IMR-90 (cell line): ENCODE measurements around the gene SGPL1.

Source experiments
- CEBPB ChIP-seq: IDR thresholded peaks from 2 replicates; pipeline ENCODE4 v1.6.1; 2012; ENCODE audit warnings: low read depth, low read length, improper control_type of control experiment
- CHD1 ChIP-seq: IDR thresholded peaks from 2 replicates; pipeline ENCODE4 v1.6.1; 2012; ENCODE audit warnings: low read depth, low read length, improper control_type of control experiment
- MAFK ChIP-seq: IDR thresholded peaks from 2 replicates; pipeline ENCODE4 v1.6.1; 2012; ENCODE audit warnings: low read depth, low read length, improper control_type of control experiment
- MAZ ChIP-seq: IDR thresholded peaks from 2 replicates; pipeline ENCODE4 v1.6.1; 2012; ENCODE audit warnings: low read depth, mild to moderate bottlenecking, low read length, improper control_type of control experiment, moderate library complexity, borderline replicate concordance
- MXI1 ChIP-seq: IDR thresholded peaks from 2 replicates; pipeline ENCODE4 v1.6.1; 2012; ENCODE audit warnings: low read depth, mild to moderate bottlenecking, low read length, moderate library complexity, borderline replicate concordance
- NFE2L2 ChIP-seq: fragments of 150-350 bp; IDR thresholded peaks from 2 replicates; pipeline ENCODE4 v1.6.1; 2016; ENCODE audit warnings: low read depth, mild to moderate bottlenecking, low read length
- POLR2A ChIP-seq: IDR thresholded peaks from 2 replicates; pipeline ENCODE4 v1.6.1; 2012; ENCODE audit warnings: mild to moderate bottlenecking, low read depth, low read length
- RCOR1 ChIP-seq: IDR thresholded peaks from 2 replicates; pipeline ENCODE4 v1.6.1; 2012; ENCODE audit warnings: mild to moderate bottlenecking, low read length, improper control_type of control experiment; ENCODE audit not compliant: insufficient replicate concordance
- SMC3 ChIP-seq: fragments of 150-350 bp; IDR thresholded peaks from 2 replicates; pipeline ENCODE4 v1.6.1; 2016; ENCODE audit warnings: low read depth, mild to moderate bottlenecking, antibody characterized with exemption, low read length, moderate library complexity
- TF ChIP-seq, protein P1 (sequence below): conservative IDR thresholded peaks from 2 replicates; pipeline ENCODE4 v1.5.1; 2012; ENCODE audit warnings: mild to moderate bottlenecking, low read depth, low read length, improper control_type of control experiment

DNA sequence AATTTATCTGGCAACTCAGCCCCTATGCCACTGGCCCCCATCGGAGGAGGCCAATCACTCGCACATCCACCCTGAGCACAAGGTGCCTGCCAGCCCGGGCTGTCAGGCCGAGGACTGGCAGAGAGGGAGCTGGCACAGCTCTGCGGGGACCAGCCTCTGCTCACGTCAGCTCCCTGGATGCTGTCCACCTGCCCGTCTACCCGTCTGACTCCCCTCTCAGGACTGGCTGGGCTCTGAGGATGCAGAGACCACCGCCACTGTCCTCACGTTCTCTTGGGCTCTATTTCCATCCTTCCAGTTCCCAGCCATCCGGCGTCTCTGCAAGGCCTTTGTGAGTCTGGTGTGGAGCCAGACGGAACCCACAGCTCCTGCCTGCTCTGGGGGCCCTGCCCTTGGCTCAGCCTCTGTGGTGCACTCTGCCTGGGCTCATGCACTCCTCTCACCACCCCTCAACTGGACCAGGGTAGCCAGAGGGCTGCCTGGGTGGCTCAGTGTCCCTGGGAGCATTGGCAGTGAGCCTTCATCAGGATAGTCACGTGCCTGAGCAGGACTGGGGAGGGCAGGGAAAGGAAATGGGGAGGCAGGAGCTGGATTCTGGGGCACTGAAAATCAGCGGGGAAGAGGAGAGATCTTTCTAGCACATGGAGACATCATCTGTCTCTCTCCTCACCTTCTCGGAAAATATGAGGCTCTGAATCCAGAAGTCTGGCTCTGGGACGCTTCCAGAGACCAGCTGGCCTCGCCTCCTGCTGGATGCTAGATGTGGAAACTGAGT, 110.7 kb downstream of the SGPL1 start:
- TF ChIP-seq SMC3 (no peak), RCOR1 (no peak), CEBPB (no peak), MXI1 (no peak), POLR2A (no peak), NFE2L2 (no peak), MAZ (no peak), MAFK (no peak), CHD1 (no peak)
- TF ChIP-seq, protein P1, sequence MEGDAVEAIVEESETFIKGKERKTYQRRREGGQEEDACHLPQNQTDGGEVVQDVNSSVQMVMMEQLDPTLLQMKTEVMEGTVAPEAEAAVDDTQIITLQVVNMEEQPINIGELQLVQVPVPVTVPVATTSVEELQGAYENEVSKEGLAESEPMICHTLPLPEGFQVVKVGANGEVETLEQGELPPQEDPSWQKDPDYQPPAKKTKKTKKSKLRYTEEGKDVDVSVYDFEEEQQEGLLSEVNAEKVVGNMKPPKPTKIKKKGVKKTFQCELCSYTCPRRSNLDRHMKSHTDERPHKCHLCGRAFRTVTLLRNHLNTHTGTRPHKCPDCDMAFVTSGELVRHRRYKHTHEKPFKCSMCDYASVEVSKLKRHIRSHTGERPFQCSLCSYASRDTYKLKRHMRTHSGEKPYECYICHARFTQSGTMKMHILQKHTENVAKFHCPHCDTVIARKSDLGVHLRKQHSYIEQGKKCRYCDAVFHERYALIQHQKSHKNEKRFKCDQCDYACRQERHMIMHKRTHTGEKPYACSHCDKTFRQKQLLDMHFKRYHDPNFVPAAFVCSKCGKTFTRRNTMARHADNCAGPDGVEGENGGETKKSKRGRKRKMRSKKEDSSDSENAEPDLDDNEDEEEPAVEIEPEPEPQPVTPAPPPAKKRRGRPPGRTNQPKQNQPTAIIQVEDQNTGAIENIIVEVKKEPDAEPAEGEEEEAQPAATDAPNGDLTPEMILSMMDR = no peak
